IPS DF 4.7 (cell line): ENCODE measurements around the gene ZNF280C.
"Not testable (repeated sequence)": the region's sequence is repeated elsewhere in the genome, so short reads cannot be mapped to it uniquely, and the experiment has no call there.

ENCODE experiments used
- DNase-seq: peaks from one replicate; pipeline ENCODE4 v3.0.0-alpha.2; 2013; ENCODE audit warnings: low spot score; ENCODE audit errors: extremely low read depth

The ZNF280C gene

GRCh38 chrX:130268449-130269170 is at the start of gene ZNF280C:
TSS of gene ZNF280C (minus strand) at chrX:130268899. CDS start at chrX:130260449, 8,450 bp downstream.
- DNase-seq: peak; percentile 38

- DNase-seq: no peak
Measured at GRCh38 chrX:130304587-130305368, 36.1 kb upstream of the ZNF280C start.

GRCh38 chrX:130301977-130302376 is 33.3 kb upstream of the ZNF280C start:
- no peak for DNase-seq

GRCh38 chrX:130301405-130301804 is 32.7 kb upstream of the ZNF280C start:
- no peak for DNase-seq

GRCh38 chrX:130300010-130300282 is 31.2 kb upstream of the ZNF280C start:
- DNase-seq: no peak

GRCh38 chrX:130299279-130300009 is 30.7 kb upstream of the ZNF280C start:
- DNase-seq: no peak

GRCh38 chrX:130296743-130297142 is 28.0 kb upstream of the ZNF280C start:
- DNase-seq: no peak

- DNase-seq: no peak
Measured at GRCh38 chrX:130296297-130296678, 27.6 kb upstream of the ZNF280C start.

GRCh38 chrX:130295519-130296296 is 27.0 kb upstream of the ZNF280C start:
- no peak for DNase-seq

- DNase-seq: no peak
Measured at GRCh38 chrX:130287071-130287770, 18.5 kb upstream of the ZNF280C start.

GRCh38 chrX:130285710-130286109 is 17.0 kb upstream of the ZNF280C start:
- no peak for DNase-seq

- no peak for DNase-seq
Measured at GRCh38 chrX:130285069-130285620, 16.4 kb upstream of the ZNF280C start.

GRCh38 chrX:130282151-130282550 is 13.5 kb upstream of the ZNF280C start:
- DNase-seq: no peak

GRCh38 chrX:130280901-130281300 is 12.2 kb upstream of the ZNF280C start:
- no peak for DNase-seq

- not testable (repeated sequence) for DNase-seq
Measured at GRCh38 chrX:130272253-130272652, 3.6 kb upstream of the ZNF280C start.

- not testable (repeated sequence) for DNase-seq
Measured at GRCh38 chrX:130269391-130269790, 692 bp upstream of the ZNF280C start.

- no peak for DNase-seq
Measured at GRCh38 chrX:130267956-130268448, 697 bp downstream of the ZNF280C start.

GRCh38 chrX:130264573-130264972 is 4.1 kb downstream of the ZNF280C start:
- no peak for DNase-seq

GRCh38 chrX:130263016-130263415 is 5.7 kb downstream of the ZNF280C start:
- no peak for DNase-seq

GRCh38 chrX:130262231-130262630 is 6.5 kb downstream of the ZNF280C start:
- no peak for DNase-seq
